IMR-90 (cell line): ENCODE results near the gene PPAT. TPM values are rescaled to one million over a fixed set of nuclear protein-coding genes. Genes with fewer than 3 reads are reported as not detected.

Source experiments
- ATAC-seq: fragments of 200-7000 bp; cut with Tn5 transposase; 2 replicates; pipeline ENCODE4 v1.9.1; 2020; ENCODE audit warnings: low read depth, mild to moderate bottlenecking, moderate library complexity
- BruUV-seq: library from RNA; stranded (reverse); fragments of 400-500 nt; replicated peaks from 2 replicates; lab custom pipeline; 2021; lab: Mats Ljungman, UMichigan
- CTCF ChIA-PET: fragments of 300-600 bp; formaldehyde crosslinking; extraction: SDS; loops from one replicate; lab custom pipeline; 2021; ENCODE audit warnings: antibody characterized with exemption; lab: Yijun Ruan, JAX
- POLR2A ChIA-PET: fragments of 300-600 bp; sonication (Branson Sonifier 250); formaldehyde crosslinking; loops from one replicate; lab custom pipeline; 2022; ENCODE audit warnings: antibody characterized with exemption; ENCODE audit not compliant: unreplicated experiment; lab: Charles Lee
- DNase-seq: peaks from one replicate; pipeline ENCODE4 v3.0.0; 2013
- H2AFZ ChIP-seq: replicated peaks from 2 replicates; pipeline ENCODE3; 2013; ENCODE audit warnings: low read length, mild to moderate bottlenecking; ENCODE audit not compliant: poor library complexity
- H2AK5ac ChIP-seq: 2 replicates; pipeline ENCODE4 v1.6.1; 2013; ENCODE audit warnings: low read depth, low read length, inconsistent platforms
- H2AK9ac ChIP-seq: replicated peaks from 2 replicates; pipeline ENCODE3; 2013; ENCODE audit warnings: mild to moderate bottlenecking, low read depth, low read length, moderate library complexity; ENCODE audit not compliant: poor library complexity
- H2BK120ac ChIP-seq: 2 replicates; pipeline ENCODE4 v1.6.1; 2013; ENCODE audit warnings: low read depth, low read length, inconsistent platforms
- H2BK15ac ChIP-seq: 3 replicates; pipeline ENCODE4 v1.6.1; 2013; ENCODE audit warnings: low read depth, low read length, inconsistent platforms
- H2BK20ac ChIP-seq: 2 replicates; pipeline ENCODE4 v1.6.1; 2013; ENCODE audit warnings: low read depth, mild to moderate bottlenecking, inconsistent platforms, low read length, moderate library complexity
- H2BK5ac ChIP-seq: 2 replicates; pipeline ENCODE4 v1.6.1; 2013; ENCODE audit warnings: mild to moderate bottlenecking, low read depth, low read length, inconsistent platforms; ENCODE audit not compliant: poor library complexity, severe bottlenecking
- H3K14ac ChIP-seq: replicated peaks from 2 replicates; pipeline ENCODE4 v1.6.1; 2013; ENCODE audit warnings: low read depth, low read length, inconsistent platforms
- H3K18ac ChIP-seq: 2 replicates; pipeline ENCODE4 v1.6.1; 2013; ENCODE audit warnings: low read depth, low read length, control low read depth
- H3K23ac ChIP-seq: 2 replicates; pipeline ENCODE4 v1.6.1; 2013; ENCODE audit warnings: low read depth, low read length, inconsistent platforms
- H3K27ac ChIP-seq: 2 replicates; pipeline ENCODE4 v1.5.1; 2013; ENCODE audit warnings: mild to moderate bottlenecking, control low read depth, low read length; ENCODE audit not compliant: insufficient read depth
- H3K27me3 ChIP-seq: 2 replicates; pipeline ENCODE4 v1.6.1; 2013; ENCODE audit warnings: low read length; ENCODE audit not compliant: control insufficient read depth, insufficient read depth
- H3K36me3 ChIP-seq: 2 replicates; pipeline ENCODE4 v1.6.1; 2013; ENCODE audit warnings: low read length, mixed read lengths; ENCODE audit not compliant: control insufficient read depth, insufficient read depth
- H3K4ac ChIP-seq: 2 replicates; pipeline ENCODE4 v1.6.1; 2013; ENCODE audit warnings: low read depth, low read length, inconsistent platforms
- H3K4me1 ChIP-seq: 2 replicates; pipeline ENCODE4 v1.6.1; 2013; ENCODE audit warnings: low read length, mixed read lengths; ENCODE audit not compliant: control insufficient read depth, insufficient read depth
- H3K4me2 ChIP-seq: 2 replicates; pipeline ENCODE4 v1.6.1; 2013; ENCODE audit warnings: low read depth, mild to moderate bottlenecking, control low read depth, low read length, moderate library complexity
- H3K4me3 ChIP-seq: 2 replicates; pipeline ENCODE4 v1.5.1; 2013; ENCODE audit warnings: low read depth, mild to moderate bottlenecking, control low read depth, low read length, moderate library complexity; ENCODE audit not compliant: insufficient read depth
- H3K56ac ChIP-seq: 2 replicates; pipeline ENCODE4 v1.6.1; 2013; ENCODE audit warnings: low read length, inconsistent platforms; ENCODE audit not compliant: insufficient read depth; ENCODE audit errors: extremely low read depth
- H3K79me1 ChIP-seq, 2 experiments: 2 replicates each; pipeline ENCODE4 v1.6.1; 2013; ENCODE audit warnings: low read length in 2 of 2, inconsistent platforms in 1 of 2, low read depth in 1 of 2
- H3K9ac ChIP-seq: 2 replicates; pipeline ENCODE4 v1.6.1; 2013; ENCODE audit warnings: low read depth, low read length, control low read depth
- H3K9me1 ChIP-seq: 2 replicates; pipeline ENCODE4 v1.6.1; 2013; ENCODE audit warnings: low read length, inconsistent platforms; ENCODE audit not compliant: insufficient read depth
- H3K9me3 ChIP-seq: 2 replicates; pipeline ENCODE4 v1.6.1; 2013; ENCODE audit warnings: low read length; ENCODE audit not compliant: control insufficient read depth, insufficient read depth
- H4K20me1 ChIP-seq: 2 replicates; pipeline ENCODE4 v1.6.1; 2013; ENCODE audit warnings: low read length, inconsistent platforms; ENCODE audit not compliant: insufficient read depth
- H4K5ac ChIP-seq: 2 replicates; pipeline ENCODE4 v1.6.1; 2013; ENCODE audit warnings: mild to moderate bottlenecking, low read depth, low read length, control low read depth
- H4K8ac ChIP-seq, 2 experiments: 2 replicates each; pipeline ENCODE4 v1.6.1; 2013; ENCODE audit warnings: low read depth in 2 of 2, low read length in 2 of 2, control low read depth in 1 of 2, inconsistent platforms in 1 of 2
- H4K91ac ChIP-seq: 2 replicates; pipeline ENCODE4 v1.6.1; 2013; ENCODE audit warnings: low read depth, low read length, inconsistent platforms; ENCODE audit not compliant: insufficient read depth
- CHD1 ChIP-seq: IDR thresholded peaks from 2 replicates; pipeline ENCODE4 v1.6.1; 2012; ENCODE audit warnings: low read depth, low read length, improper control_type of control experiment
- ELK1 ChIP-seq: fragments of 150-350 bp; IDR thresholded peaks from 2 replicates; pipeline ENCODE4 v1.6.1; 2016; ENCODE audit warnings: low read depth, mild to moderate bottlenecking, low read length, moderate library complexity, borderline replicate concordance
- FOS ChIP-seq: fragments of 150-350 bp; IDR thresholded peaks from 2 replicates; pipeline ENCODE4 v1.6.1; 2016; ENCODE audit warnings: low read depth, low read length
- MAZ ChIP-seq: IDR thresholded peaks from 2 replicates; pipeline ENCODE4 v1.6.1; 2012; ENCODE audit warnings: low read depth, mild to moderate bottlenecking, low read length, improper control_type of control experiment, moderate library complexity, borderline replicate concordance
- MXI1 ChIP-seq: IDR thresholded peaks from 2 replicates; pipeline ENCODE4 v1.6.1; 2012; ENCODE audit warnings: low read depth, mild to moderate bottlenecking, low read length, moderate library complexity, borderline replicate concordance
- RCOR1 ChIP-seq: IDR thresholded peaks from 2 replicates; pipeline ENCODE4 v1.6.1; 2012; ENCODE audit warnings: mild to moderate bottlenecking, low read length, improper control_type of control experiment; ENCODE audit not compliant: insufficient replicate concordance
- WGBS, 2 experiments: methylation state at CpG; one replicate each; pipeline versions ENCODE4 v1.1.5 to v1.1.7; 2013; ENCODE audit warnings: missing lambda C conversion rate in 2 of 2; ENCODE audit not compliant: insufficient read length in 1 of 2; ENCODE audit errors: extremely low coverage in 2 of 2; 5-methylcytosine and 5-hydroxymethylcytosine counted together
- dilution Hi-C: fragments of 300-500 bp; cut with HindIII; formaldehyde crosslinking; loops from one replicate; pipeline ENCODE4 v1.14.3; 2018; ENCODE audit warnings: low sequenced_read_pairs; ENCODE audit not compliant: unreplicated experiment
- in situ Hi-C: fragments of 300-500 bp; cut with MboI; formaldehyde crosslinking; loops from 3 replicates; pipeline ENCODE4 v1.14.3; 2019; ENCODE audit warnings: low sequenced_read_pairs, inconsistent platforms, mixed read lengths
- intact Hi-C: fragments of 100-400 bp; cut with micrococcal nuclease; formaldehyde crosslinking; loops from 2 replicates; pipeline ENCODE4 v1.10.0; 2022
- polyA plus RNA-seq, 3 experiments: library from polyadenylated mRNA; depleted of rRNA; stranded (reverse); fragments of >200 nt; gene quantifications; 2 replicates each; pipeline ENCODE4 v1.2.3, GENCODE V29; 2012; ENCODE audit warnings: low replicate concordance in 1 of 3
- total RNA-seq: library from RNA; depleted of rRNA; stranded (reverse); fragments of >200 nt; gene quantifications from 2 replicates; pipeline ENCODE4 v1.2.3, GENCODE V29; 2012

The PPAT gene
- total and polyA plus RNA-seq, 2 of the 4 experiments (the other 2 are of a cell fraction), result 7.0 to 21.1 TPM

DNA sequence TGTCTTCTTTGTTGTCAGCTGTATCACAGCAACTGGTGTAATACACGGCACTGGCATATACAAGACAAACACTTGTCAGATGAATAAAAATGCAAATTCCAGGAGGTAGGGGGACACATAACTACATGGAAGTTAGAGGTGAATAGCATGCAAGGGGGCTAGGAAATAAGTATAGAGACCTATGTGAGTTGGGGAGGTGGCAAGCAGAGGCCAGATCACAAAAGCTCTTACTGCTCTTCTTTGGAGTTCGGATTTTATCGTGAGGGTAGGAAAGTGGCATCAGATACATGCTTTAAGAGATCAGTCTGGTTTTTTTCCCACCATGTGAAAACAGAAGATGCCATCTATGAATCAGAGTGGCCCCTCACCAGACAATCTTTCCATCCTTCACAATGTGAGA, 29.2 kb upstream of the PPAT start:
- intact Hi-C loops (no loop called here), dilution Hi-C loops (no loop called here), in situ Hi-C loops (no loop called here)
- WGBS, 2 experiments, result no CpG with 5 or more reads among the region's 3 CpGs
- Histone ChIP-seq H4K91ac (no peak overlapping the region), H2AK5ac (no peak overlapping the region), H3K4me2 (peak overlapping the region; percentile 45; the same call in 1 of the 2 replicates), H3K4me3 (no peak overlapping the region), H4K5ac (no peak overlapping the region), H3K9ac (no peak overlapping the region), H3K9me1 (peaks cover 10% of the 10 kb centered on the region; the same call in 1 of the 2 replicates), H3K36me3 (peaks cover 11% of the 10 kb centered on the region), H2BK15ac (no peak overlapping the region), H4K8ac (no peak overlapping the region), H2BK120ac (no peak overlapping the region), H3K18ac (no peak overlapping the region), H3K27me3 (no peaks in the 10 kb centered on the region), H3K27ac (no peak overlapping the region), H2BK20ac (no peak overlapping the region), H4K20me1 (peaks cover 9% of the 10 kb centered on the region; the same call in 1 of the 2 replicates), H3K14ac (no peak overlapping the region), H2AFZ (no peak overlapping the region), H2BK5ac (no peak overlapping the region), H3K4me1 (peaks cover 6% of the 10 kb centered on the region), H3K79me1 (peaks cover 29 to 58% of the 10 kb centered on the region in 2 experiments; a peak in 3 of 4 replicates), H3K23ac (peak overlapping the region; percentile 17; the same call in 1 of the 2 replicates), H3K4ac (no peak overlapping the region), H3K56ac (no peak overlapping the region), H2AK9ac (no peak overlapping the region), H3K9me3 (no peaks in the 10 kb centered on the region)
- CTCF ChIA-PET, result no interaction called here
- TF ChIP-seq FOS (no peak), MXI1 (no peak), CHD1 (no peak), RCOR1 (no peak), MAZ (no peak), ELK1 (no peak)
- ATAC-seq, result no peak
- DNase-seq, result no peak
- BruUV-seq, result no TSS peak
- POLR2A ChIA-PET, result interaction anchor here (0.7 kb wide), 1 partner anchor 463 kb away, joined by 5 read pairs; no protein-coding TSS in a partner anchor
